ENCODE data around the gene EIF4G3. TPM values are rescaled to one million over a fixed set of nuclear protein-coding genes. Genes with fewer than 3 reads are reported as not detected.

Gene EIF4G3
- total RNA-seq, 1 experiment from 2014 or later = 72.0 TPM

GRCh38 chr1:20873311-20873710 is 303.4 kb downstream of the EIF4G3 start:
- no peaks in the 10 kb centered on the region for H3K9me3 Mint-ChIP-seq
- H2BK120ac ChIP-seq (ENCODE audit: low read depth, low read length, poor library complexity, severe bottlenecking) = no peak overlapping the region

More at GRCh38 chr1:20873311-20873710, 303.4 kb downstream of the EIF4G3 start:
- no peak overlapping the region for H3T11ph ChIP-seq (ENCODE audit: low read length)
- H2AK5ac ChIP-seq (ENCODE audit: insufficient read length, low read length) = no peak overlapping the region
- no peaks in the 10 kb centered on the region for H3K4me1 Mint-ChIP-seq
- H3K23me2 ChIP-seq (ENCODE audit: insufficient read length, low read depth, low read length, poor library complexity, severe bottlenecking) = no peaks in the 10 kb centered on the region
- H3K9ac ChIP-seq (ENCODE audit: extremely low read depth, insufficient read length, low read length) = no peak overlapping the region
- no peaks in the 10 kb centered on the region for H3K4me1 ChIP-seq (ENCODE audit: insufficient read depth, low read length)
- no peak overlapping the region for H2BK20ac ChIP-seq (ENCODE audit: low read depth, low read length, poor library complexity, severe bottlenecking)
- H3K27ac ChIP-seq (ENCODE audit: insufficient read length, low read depth, low read length) = no peak overlapping the region
- H3K27me3 ChIP-seq (ENCODE audit: insufficient read depth, low read length) = no peaks in the 10 kb centered on the region
- H3K27ac Mint-ChIP-seq = no peak overlapping the region
- no peak overlapping the region for H3K4ac ChIP-seq (ENCODE audit: low read depth, low read length)
- TF ChIP-seq CTCF (conservative IDR thresholded peaks at IDR 0.05) = no peak
- no peaks in the 10 kb centered on the region for H4K20me1 ChIP-seq (ENCODE audit: control insufficient read depth, insufficient read depth, insufficient read length)
- no peak overlapping the region for H3K14ac ChIP-seq (ENCODE audit: insufficient read depth, low read length)
- no peak overlapping the region for H4K8ac ChIP-seq (replicated peaks; ENCODE audit: insufficient read length, low read depth, low read length)
- peaks cover 2 to 22% (median 16%) of the 10 kb centered on the region in 3 experiments; a peak in 6 of 7 replicates for H3K36me3 Mint-ChIP-seq (ENCODE audit: insufficient read depth in 1 of 3, low read depth in 3 of 3)
- no peak overlapping the region for H3K23ac ChIP-seq (ENCODE audit: insufficient read length, low read depth, low read length)
- no peak overlapping the region for H4K5ac ChIP-seq (ENCODE audit: insufficient read length, low read depth, low read length)
- no peaks in the 10 kb centered on the region for H3K27me3 Mint-ChIP-seq (ENCODE audit: low read depth)
- no CpG with 5 or more reads among the region's 3 CpGs for WGBS (ENCODE audit: extremely low coverage, insufficient read length, low lambda C conversion rate)
- no peaks in the 10 kb centered on the region for H3K79me2 ChIP-seq (ENCODE audit: insufficient read depth, low read length)
- H3K4me3 Mint-ChIP-seq = no peak overlapping the region
- no peak overlapping the region for H2BK15ac ChIP-seq (ENCODE audit: low read depth, low read length)
- H2BK12ac ChIP-seq (ENCODE audit: insufficient read length, low read depth, low read length) = no peak overlapping the region
- no peak overlapping the region for H4K91ac ChIP-seq (ENCODE audit: insufficient read length, low read depth, low read length)
- no peak overlapping the region for H2AFZ ChIP-seq (ENCODE audit: low read length)
- no peaks in the 10 kb centered on the region for H3K9me3 ChIP-seq (ENCODE audit: control insufficient read depth, low read depth, low read length)
- H3K18ac ChIP-seq (ENCODE audit: insufficient read length, low read depth, low read length) = no peak overlapping the region
- DNase-seq = no peak
- H2BK5ac ChIP-seq (ENCODE audit: insufficient read length, low read length) = no peak overlapping the region
- H3K4me2 ChIP-seq (ENCODE audit: insufficient read depth, insufficient read length, low read length) = no peak overlapping the region
- no peak overlapping the region for H3K56ac ChIP-seq (ENCODE audit: insufficient read length, low read depth, low read length)
- no peaks in the 10 kb centered on the region for H3K79me1 ChIP-seq (ENCODE audit: insufficient read depth, low read depth, low read length, poor library complexity, severe bottlenecking)
